Activated naive CD4-positive, alpha-beta T cell treated with anti-CD3 and anti-CD28 coated beads, Interleukin-2, amount 10 ng/mL, durations not matched to agents 7 days and 5 days (primary cell): Measurements from ENCODE around the gene CLCN7.

Experiments
- CTCF ChIA-PET: fragments of 350-600 bp; sonication (Branson Sonifier 250); formaldehyde crosslinking; loops from one replicate; lab custom pipeline; 2021; ENCODE audit warnings: antibody characterized with exemption; lab: Charles Lee
- DNase-seq: peaks from one replicate; pipeline ENCODE4 v3.0.0-alpha.2; 2020
- H3K27ac Mint-ChIP-seq: one replicate; pipeline ENCODE4 v1.8.0; 2021; ENCODE audit warnings: mild to moderate bottlenecking, moderate library complexity, mixed read lengths
- H3K27me3 Mint-ChIP-seq: one replicate; pipeline ENCODE4 v1.8.0; 2021; ENCODE audit warnings: mild to moderate bottlenecking, mixed read lengths
- H3K36me3 Mint-ChIP-seq: one replicate; pipeline ENCODE4 v1.8.0; 2021; ENCODE audit warnings: mixed read lengths
- H3K4me1 Mint-ChIP-seq: one replicate; pipeline ENCODE4 v1.8.0; 2021; ENCODE audit warnings: mixed read lengths
- H3K4me3 Mint-ChIP-seq: one replicate; pipeline ENCODE4 v1.8.0; 2021; ENCODE audit warnings: mild to moderate bottlenecking, moderate library complexity, mixed read lengths
- H3K9me3 Mint-ChIP-seq: one replicate; pipeline ENCODE4 v1.8.0; 2021; ENCODE audit warnings: mixed read lengths

The CLCN7 gene

GRCh38 chr16:1422076-1422475, 52.8 kb downstream of the CLCN7 start:
- Mint-ChIP-seq H3K9me3 (peaks cover 4% of the 10 kb centered on the region), H3K27ac (peak overlapping the region; percentile 99), H3K36me3 (peaks cover 5% of the 10 kb centered on the region), H3K27me3 (peaks cover 5% of the 10 kb centered on the region), H3K4me1 (peaks cover 35% of the 10 kb centered on the region), H3K4me3 (peak overlapping the region; percentile 91)
- CTCF ChIA-PET: no interaction called here
- DNase-seq: no peak

GRCh38 chr16:1420111-1420539, 54.7 kb downstream of the CLCN7 start:
- Mint-ChIP-seq H3K36me3 (peaks cover 5% of the 10 kb centered on the region), H3K27ac (peak overlapping the region; percentile 99), H3K4me3 (peak overlapping the region; percentile 91), H3K9me3 (peaks cover 4% of the 10 kb centered on the region), H3K27me3 (peaks cover 5% of the 10 kb centered on the region), H3K4me1 (peaks cover 39% of the 10 kb centered on the region)
- peak; percentile 37 for DNase-seq
- CTCF ChIA-PET: no interaction called here

- H3K27ac Mint-ChIP-seq: no peak overlapping the region
- H3K36me3 Mint-ChIP-seq: peaks cover 11% of the 10 kb centered on the region
- H3K4me3 Mint-ChIP-seq: no peak overlapping the region
- CTCF ChIA-PET: interaction anchor here (0.7 kb wide), 1 partner anchor 8 kb away, joined by 3 read pairs; no protein-coding TSS in a partner anchor
- peaks cover 5% of the 10 kb centered on the region for H3K27me3 Mint-ChIP-seq
- H3K4me1 Mint-ChIP-seq: peaks cover 45% of the 10 kb centered on the region
- DNase-seq: no peak
- H3K9me3 Mint-ChIP-seq: no peaks in the 10 kb centered on the region
Measured at GRCh38 chr16:1416521-1416941, 58.3 kb downstream of the CLCN7 start.

- Mint-ChIP-seq H3K4me3 (peak within 1 kb of the TSS; percentile 85), H3K36me3 (peaks cover 14% of the 10 kb centered on the region), H3K27ac (peak within 1 kb of the TSS; percentile 94), H3K9me3 (no peaks in the 10 kb centered on the region), H3K4me1 (peaks cover 31% of the 10 kb centered on the region), H3K27me3 (no peaks in the 10 kb centered on the region)
- peak; percentile 90 for DNase-seq
- CTCF ChIA-PET: interaction anchor here (1.1 kb wide), 1 partner anchor 46 kb away, joined by 3 read pairs; no protein-coding TSS in a partner anchor
Measured at GRCh38 chr16:1414532-1415260, 60.1 kb downstream of the CLCN7 start, which contains the start of gene UNKL. Gene UNKL (minus strand): TSS chr16:1414704. CDS start chr16:1414691, 13 bp downstream.

GRCh38 chr16:1413684-1414531, 60.9 kb downstream of the CLCN7 start:
- H3K4me1 Mint-ChIP-seq: peaks cover 34% of the 10 kb centered on the region
- CTCF ChIA-PET: interaction anchor here (1.1 to 2.1 kb wide), 2 partner anchors 45 to 51 kb away, joined by 3 to 12 read pairs; no protein-coding TSS in a partner anchor
- H3K27ac Mint-ChIP-seq: peak overlapping the region; percentile 94
- H3K4me3 Mint-ChIP-seq: peak overlapping the region; percentile 85
- peak; percentile 77 for DNase-seq
- no peaks in the 10 kb centered on the region for H3K27me3 Mint-ChIP-seq
- peaks cover 14% of the 10 kb centered on the region for H3K36me3 Mint-ChIP-seq
- H3K9me3 Mint-ChIP-seq: no peaks in the 10 kb centered on the region

GRCh38 chr16:1412847-1413246, 62.0 kb downstream of the CLCN7 start:
- peaks cover 14% of the 10 kb centered on the region for H3K36me3 Mint-ChIP-seq
- peaks cover 33% of the 10 kb centered on the region for H3K4me1 Mint-ChIP-seq
- H3K27me3 Mint-ChIP-seq: no peaks in the 10 kb centered on the region
- no peaks in the 10 kb centered on the region for H3K9me3 Mint-ChIP-seq
- H3K27ac Mint-ChIP-seq: peak overlapping the region; percentile 82
- DNase-seq: no peak
- peak overlapping the region; percentile 26 for H3K4me3 Mint-ChIP-seq
- CTCF ChIA-PET: interaction anchor here (1.3 to 2.1 kb wide), 2 partner anchors 14 to 50 kb away, joined by 3 to 12 read pairs; no protein-coding TSS in a partner anchor

- peaks cover 15% of the 10 kb centered on the region for H3K36me3 Mint-ChIP-seq
- peaks cover 26% of the 10 kb centered on the region for H3K4me1 Mint-ChIP-seq
- H3K27ac Mint-ChIP-seq: peak overlapping the region; percentile 65
- H3K9me3 Mint-ChIP-seq: no peaks in the 10 kb centered on the region
- DNase-seq: peak; percentile 96
- peak overlapping the region; percentile 64 for H3K4me3 Mint-ChIP-seq
- CTCF ChIA-PET: interaction anchor here (0.6 kb wide), 1 partner anchor 762 kb away, joined by 3 read pairs; no protein-coding TSS in a partner anchor
- no peaks in the 10 kb centered on the region for H3K27me3 Mint-ChIP-seq
Measured at GRCh38 chr16:1408171-1408837, 66.5 kb downstream of the CLCN7 start.

- CTCF ChIA-PET: no interaction called here
- Mint-ChIP-seq H3K4me1 (peaks cover 24% of the 10 kb centered on the region), H3K27ac (no peak overlapping the region), H3K27me3 (no peaks in the 10 kb centered on the region), H3K36me3 (peaks cover 14% of the 10 kb centered on the region), H3K4me3 (peak overlapping the region; percentile 39), H3K9me3 (no peaks in the 10 kb centered on the region)
- DNase-seq: no peak
Measured at GRCh38 chr16:1407753-1408152, 67.1 kb downstream of the CLCN7 start.

GRCh38 chr16:1403733-1404132, 71.1 kb downstream of the CLCN7 start:
- Mint-ChIP-seq H3K27ac (no peak overlapping the region), H3K4me1 (peaks cover 10% of the 10 kb centered on the region), H3K27me3 (no peaks in the 10 kb centered on the region), H3K36me3 (peaks cover 14% of the 10 kb centered on the region), H3K9me3 (no peaks in the 10 kb centered on the region), H3K4me3 (no peak overlapping the region)
- CTCF ChIA-PET: interaction anchor here (1.1 kb wide), 1 partner anchor 40 kb away, joined by 3 read pairs; no protein-coding TSS in a partner anchor
- DNase-seq: no peak

GRCh38 chr16:1403036-1403435, 71.8 kb downstream of the CLCN7 start:
- no peak for DNase-seq
- Mint-ChIP-seq H3K36me3 (peaks cover 14% of the 10 kb centered on the region), H3K9me3 (no peaks in the 10 kb centered on the region), H3K4me1 (peaks cover 5% of the 10 kb centered on the region), H3K27me3 (no peaks in the 10 kb centered on the region), H3K27ac (no peak overlapping the region), H3K4me3 (no peak overlapping the region)
- CTCF ChIA-PET: no interaction called here

GRCh38 chr16:1401758-1402154, 73.1 kb downstream of the CLCN7 start:
- no peak overlapping the region for H3K4me3 Mint-ChIP-seq
- CTCF ChIA-PET: no interaction called here
- H3K9me3 Mint-ChIP-seq: no peaks in the 10 kb centered on the region
- H3K27me3 Mint-ChIP-seq: no peaks in the 10 kb centered on the region
- no peaks in the 10 kb centered on the region for H3K4me1 Mint-ChIP-seq
- H3K27ac Mint-ChIP-seq: peak overlapping the region; percentile 64
- peaks cover 13% of the 10 kb centered on the region for H3K36me3 Mint-ChIP-seq
- DNase-seq: no peak

GRCh38 chr16:1401061-1401757, 73.6 kb downstream of the CLCN7 start:
- H3K36me3 Mint-ChIP-seq: peaks cover 15% of the 10 kb centered on the region
- H3K27ac Mint-ChIP-seq: no peak overlapping the region
- H3K9me3 Mint-ChIP-seq: no peaks in the 10 kb centered on the region
- no peak overlapping the region for H3K4me3 Mint-ChIP-seq
- no peak for DNase-seq
- no peaks in the 10 kb centered on the region for H3K27me3 Mint-ChIP-seq
- CTCF ChIA-PET: interaction anchor here (0.6 kb wide), 1 partner anchor 101 kb away, joined by 3 read pairs; no protein-coding TSS in a partner anchor
- H3K4me1 Mint-ChIP-seq: no peaks in the 10 kb centered on the region
